Stimulated activated CD4-positive, alpha-beta T cell treated with anti-CD3 and anti-CD28 coated beads, Interleukin-2, amount 100 ng/mL, for 48 hours (primary cell): ENCODE data around the gene ANXA2.
"Not testable (repeated sequence)": the region's sequence is repeated elsewhere in the genome, so short reads cannot be mapped to it uniquely, and the experiment has no call there.

Experiments used
- DNase-seq, 2 donors: peaks; one replicate each; pipeline ENCODE4 v3.0.0-alpha.2; 2020

The ANXA2 gene

DNA sequence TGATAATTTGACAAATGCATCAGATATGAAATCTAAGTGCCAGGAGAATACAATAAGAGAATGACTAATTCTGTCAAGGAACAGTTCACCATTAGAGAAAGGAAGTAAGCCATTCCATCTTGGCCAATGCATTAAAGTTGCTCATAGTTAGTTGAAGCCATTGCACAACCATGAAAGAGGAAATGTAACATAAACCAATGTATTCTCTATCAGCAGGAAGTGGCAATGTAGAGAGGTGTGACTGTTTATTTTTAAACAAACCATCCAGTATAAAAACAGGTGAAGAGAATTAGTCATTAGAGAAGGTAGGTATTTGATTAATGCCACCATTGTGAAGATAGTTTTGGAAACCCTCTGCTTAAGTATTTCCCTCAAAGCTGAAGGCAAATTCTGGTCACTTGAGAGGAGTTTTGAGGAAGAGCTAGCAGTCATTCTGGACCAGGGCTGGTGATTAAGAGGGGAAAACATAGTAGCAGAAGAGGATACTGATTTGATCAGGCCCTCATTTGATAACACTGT, 10.7 kb upstream of the ANXA2 start:
- no peak for DNase-seq

DNA sequence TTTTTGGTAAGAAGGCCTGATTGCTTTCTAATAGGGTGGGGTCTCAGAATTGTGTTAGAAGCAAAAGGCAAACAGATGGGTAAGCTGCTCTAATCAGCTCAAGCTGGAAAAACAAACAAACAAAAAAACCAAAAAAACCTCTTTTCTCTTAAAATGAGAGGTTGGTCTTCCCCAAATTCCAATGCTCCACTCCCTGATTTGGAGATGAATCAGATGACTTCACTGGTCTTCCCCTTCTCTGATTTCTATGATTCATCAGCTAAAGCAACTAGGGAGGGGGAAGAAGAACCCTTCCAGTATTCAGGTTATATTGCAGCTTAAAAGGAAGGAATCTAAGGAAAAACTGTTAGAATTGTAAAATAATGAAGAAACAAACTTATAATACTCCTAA, 9.6 kb upstream of the ANXA2 start:
- DNase-seq = no peak

DNA sequence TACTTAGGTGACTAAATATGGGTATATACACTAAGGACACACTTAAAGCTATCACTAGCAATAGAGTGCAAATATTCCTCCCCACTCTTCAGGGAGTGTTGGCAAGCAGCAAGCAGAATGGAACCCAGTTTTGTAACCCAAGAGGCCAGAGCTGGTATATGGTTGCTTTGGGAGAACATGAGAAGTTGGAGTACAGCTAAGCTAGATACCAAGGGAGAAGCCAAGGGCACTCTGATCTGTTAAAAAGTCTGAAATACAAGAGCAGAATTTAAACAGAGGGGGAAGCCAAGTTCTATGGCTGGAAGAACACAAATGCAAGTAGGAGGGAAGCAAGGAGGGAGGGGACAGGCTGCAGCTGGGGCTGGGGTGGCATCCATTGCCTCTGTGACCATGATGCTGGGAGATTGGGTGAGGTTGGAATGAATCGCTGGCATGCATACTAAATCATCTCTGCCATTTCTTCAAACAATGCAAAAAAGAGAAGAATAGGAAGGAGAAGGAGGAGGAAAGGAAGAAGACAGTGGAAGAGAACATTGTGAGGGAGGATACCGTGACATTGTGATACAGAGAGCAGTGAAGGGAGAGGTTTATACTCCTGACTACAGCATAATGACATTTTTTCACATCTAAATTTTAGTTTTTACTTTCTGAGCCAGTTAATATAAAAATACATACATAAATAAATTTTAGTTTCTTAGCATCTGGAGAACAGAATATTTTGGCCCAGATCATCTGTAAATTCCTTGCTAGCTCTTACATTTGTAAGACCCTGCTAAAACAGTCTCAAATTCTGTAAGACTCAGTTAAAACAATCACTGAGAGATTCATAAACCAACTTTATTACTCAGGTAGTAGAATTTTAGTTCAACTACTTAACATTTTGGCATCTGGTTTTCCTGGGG, 9.0 kb upstream of the ANXA2 start:
- DNase-seq = no peak

DNA sequence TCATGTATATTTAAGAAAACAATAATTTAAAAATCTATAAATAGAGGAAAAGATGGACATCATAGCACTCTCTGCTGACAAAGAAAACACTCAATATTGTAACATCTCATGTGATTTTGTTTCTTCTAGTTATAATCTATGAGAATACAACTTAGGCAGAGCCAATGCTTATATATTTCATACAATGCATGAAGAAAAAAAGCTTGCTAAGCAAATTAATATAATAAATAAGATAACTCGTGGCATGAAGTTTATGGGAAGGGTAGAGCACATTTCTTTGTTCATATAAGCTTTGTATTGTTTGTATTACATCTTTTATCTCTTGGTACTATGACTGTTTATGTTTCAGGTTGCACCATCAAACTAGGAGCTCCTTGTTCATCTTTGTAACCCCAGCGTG, 7.6 kb upstream of the ANXA2 start:
- DNase-seq = no peak

DNA sequence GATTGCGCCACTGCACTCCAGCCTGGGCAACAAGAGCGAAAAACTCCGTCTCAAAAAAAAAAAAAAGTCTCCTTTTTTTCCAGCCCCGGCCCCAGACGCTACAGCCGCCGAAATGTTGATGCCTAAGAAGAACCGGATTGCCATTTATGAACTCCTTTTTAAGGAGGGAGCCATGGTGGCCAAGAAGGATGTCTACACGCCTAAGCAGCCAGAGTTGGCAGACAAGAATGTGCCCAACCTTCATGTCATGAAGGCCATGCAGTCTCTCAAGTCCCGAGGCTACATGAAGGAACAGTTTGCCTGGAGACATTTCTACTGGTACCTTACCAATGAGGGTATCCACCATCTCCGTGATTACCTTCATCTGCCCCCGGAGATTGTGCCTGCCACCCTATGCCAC, 6.6 kb upstream of the ANXA2 start:
- not testable (repeated sequence) for DNase-seq

DNA sequence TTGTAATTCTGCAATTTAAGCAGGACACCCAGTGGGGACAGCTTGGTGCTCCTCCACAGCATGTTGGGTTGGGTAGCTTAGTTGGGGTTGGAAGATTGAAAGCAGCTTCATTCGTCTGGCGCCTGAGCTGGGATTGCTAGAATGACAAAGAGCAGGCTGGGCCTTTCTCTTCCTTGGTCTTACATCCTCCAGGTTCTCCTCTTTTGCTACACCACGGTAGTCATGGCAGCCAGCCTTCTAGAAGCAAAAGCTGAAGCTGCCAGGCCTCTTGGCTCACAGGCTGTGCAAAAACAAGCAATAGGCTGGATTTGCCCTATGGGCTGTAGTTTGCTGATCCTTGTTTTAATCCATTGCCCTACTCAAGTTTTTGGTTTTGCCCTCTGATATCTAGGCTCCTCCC, 3.2 kb upstream of the ANXA2 start:
- no peak for DNase-seq

DNA sequence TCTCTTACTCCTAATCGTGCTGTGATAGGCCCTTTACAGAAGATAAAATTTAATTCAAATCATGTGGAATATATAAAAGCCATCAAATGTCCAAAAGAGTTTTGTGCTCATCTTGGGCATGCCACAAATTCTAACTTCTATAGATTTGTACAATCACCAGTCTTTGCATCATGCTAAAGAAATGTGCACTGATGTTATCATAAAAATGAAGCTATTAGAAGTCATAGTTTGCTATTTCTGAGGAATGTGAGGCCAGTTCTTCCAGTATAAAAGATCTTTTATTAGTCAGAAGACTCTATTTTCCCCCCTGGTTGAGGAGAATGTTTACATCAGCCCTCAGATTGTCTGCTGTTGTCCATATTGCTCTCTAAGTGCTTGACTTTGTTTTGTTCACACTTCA, 2.1 kb upstream of the ANXA2 start:
- DNase-seq = no peak

DNA sequence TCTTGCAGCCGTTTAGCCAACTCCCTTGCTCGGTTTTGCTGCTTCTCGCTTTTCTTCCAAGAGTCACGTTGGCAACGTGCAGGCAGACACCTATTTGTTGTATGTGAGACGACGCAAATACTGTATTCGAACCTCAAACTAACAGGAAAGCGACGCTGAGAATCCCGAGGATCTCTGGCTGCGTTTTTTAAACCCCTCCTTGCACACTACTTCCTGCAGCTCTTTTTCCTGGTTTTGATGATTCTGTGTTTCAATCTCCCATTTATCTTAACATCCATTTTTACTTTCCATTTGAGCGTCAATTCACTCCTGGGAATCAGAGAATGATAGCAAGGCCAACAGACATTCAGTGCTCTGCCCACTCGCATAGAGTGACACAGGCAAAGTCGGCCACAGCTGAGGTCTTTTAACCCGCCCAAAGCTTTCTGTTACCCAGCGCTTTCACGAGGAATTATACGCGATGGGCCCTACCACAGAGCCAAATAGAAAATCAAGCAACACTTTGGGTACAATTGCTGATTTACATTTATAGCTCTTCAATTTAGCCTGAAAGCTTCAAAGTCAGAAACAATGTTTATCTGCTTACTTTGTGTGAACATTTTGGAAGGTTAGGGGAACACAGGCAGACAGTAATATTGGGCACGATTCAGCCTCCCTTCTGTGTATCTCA, 1.6 kb upstream of the ANXA2 start:
- no peak for DNase-seq

DNA sequence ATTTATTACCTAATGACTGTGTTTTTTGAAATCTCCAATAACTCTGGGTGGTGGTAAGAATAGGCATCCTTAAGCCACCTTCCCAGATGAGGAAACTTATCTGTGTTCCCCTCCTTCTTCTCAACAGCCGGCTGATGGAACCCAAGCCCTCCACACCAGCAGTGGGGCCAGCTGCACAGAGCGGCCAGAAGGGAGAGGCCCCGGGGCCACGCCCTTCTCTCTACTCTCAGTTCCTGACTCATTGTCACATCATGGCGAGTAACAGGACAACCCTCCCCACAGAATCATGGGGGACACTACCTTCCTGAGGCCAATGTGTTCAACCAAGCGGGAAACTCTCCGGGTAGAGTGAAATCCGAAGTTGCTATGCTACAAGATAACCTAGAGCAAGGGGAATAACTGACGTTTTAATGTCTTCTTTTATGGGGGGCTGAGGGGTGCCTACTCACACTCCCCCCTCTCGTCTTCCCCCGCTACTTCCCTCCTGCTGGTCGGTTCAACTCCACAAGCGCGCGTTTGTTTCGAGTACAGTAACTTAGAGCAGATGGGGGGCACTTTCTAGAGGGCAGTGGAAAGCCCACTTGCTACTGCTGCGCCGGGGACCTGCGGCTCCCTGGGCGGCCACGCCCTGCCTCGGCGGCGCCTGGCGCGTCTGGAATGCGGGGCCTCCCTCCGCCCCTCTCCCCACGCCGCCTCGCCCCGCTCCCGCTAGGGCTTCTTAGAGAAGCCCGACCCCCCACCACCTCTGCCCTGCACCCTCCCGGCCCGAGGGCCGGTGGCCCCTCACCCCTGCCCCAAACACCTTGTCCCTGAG, 621 bp downstream of the ANXA2 start:
- peak; percentile 36 to 46 for DNase-seq

DNA sequence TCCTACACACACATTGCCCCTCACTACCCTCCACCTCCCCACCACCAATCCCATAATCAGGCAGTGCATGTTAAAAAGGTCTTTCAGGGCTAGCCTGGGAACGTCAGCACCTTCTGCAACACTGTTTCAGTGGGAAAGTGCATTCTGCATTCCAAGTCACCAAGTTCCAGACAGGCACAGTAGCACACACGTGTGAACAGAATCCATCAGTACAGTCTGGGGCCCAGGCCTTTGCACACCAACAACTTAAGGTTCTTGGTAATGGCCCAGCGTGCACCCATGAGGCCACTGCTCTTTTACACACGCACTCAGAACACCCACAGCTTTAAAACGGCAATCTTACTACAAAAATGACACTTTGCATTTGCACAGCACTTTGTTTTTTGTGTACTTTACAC, 1.2 kb downstream of the ANXA2 start:
- DNase-seq = no peak

DNA sequence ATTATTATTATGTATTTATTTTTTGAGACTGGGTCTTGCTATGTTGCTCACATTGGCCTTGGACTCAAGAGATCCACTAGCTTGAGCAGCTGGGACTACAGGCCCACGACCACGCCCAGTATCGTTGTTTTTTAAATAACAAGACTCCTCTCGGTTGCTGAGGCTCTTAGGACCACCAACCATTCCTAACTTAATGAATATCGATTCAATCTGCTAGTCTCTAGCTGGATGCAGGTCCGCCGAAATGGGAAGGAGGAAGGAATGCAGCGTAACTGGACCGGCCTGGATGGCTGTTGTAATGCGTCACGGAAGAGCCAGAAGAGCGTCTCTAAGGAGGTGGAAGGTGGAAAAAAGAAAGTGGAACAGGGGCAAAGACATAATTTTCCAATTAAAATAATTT, 1.7 kb downstream of the ANXA2 start:
- DNase-seq = no peak

DNA sequence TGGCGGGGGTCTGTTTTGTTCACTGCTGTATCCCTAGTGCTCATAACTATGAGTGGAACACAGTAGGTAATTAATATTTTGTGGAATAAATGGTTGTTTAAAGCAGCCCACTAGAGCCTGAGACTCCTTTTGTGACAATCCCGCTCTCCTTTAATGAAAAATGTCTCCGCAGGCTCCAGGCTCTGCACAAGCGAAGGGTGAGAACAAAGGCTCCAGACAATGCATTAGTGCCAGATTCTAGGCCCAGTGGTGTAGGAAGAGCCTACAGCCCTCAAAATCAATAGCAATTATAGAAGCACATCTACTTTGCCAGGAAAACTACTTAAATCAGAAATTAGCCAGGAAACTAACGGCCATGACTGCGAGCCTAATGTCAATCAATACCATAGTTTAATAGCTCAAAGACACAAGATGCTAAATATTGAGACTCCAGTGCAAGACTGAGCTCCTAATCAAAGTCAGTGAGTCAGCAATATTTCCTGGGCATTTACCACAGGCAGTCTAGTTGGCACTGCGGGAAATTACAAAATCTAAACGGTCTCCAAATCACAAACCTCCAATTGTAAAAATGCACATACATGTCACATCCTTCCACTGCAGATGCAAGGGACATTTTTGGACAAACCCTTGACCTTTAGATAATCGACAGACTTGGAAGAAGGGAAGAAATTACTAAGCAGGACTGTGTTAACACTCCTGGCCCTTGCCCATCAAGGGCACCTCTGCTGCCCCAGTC, 2.3 kb downstream of the ANXA2 start:
- no peak for DNase-seq

DNA sequence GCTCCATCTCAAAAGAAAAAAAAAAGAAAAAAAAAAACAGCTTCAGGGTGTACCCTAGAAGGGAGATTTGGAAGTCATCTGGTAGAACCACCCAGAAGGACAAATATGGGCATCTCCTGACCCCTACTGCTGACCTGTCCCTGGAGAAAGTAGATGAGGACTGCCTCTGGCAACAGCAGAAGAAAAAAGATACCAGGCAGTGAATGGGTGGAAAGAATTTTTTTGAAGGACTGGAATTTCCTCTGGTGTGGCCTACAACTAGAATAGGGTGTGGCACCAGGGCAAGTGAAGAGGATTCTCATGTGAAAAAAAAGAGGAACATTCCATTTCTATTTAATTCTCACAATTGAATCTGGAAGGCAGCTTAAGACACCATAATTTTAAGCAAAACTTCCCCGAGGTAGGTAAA, 3.1 kb downstream of the ANXA2 start:
- DNase-seq = no peak

DNA sequence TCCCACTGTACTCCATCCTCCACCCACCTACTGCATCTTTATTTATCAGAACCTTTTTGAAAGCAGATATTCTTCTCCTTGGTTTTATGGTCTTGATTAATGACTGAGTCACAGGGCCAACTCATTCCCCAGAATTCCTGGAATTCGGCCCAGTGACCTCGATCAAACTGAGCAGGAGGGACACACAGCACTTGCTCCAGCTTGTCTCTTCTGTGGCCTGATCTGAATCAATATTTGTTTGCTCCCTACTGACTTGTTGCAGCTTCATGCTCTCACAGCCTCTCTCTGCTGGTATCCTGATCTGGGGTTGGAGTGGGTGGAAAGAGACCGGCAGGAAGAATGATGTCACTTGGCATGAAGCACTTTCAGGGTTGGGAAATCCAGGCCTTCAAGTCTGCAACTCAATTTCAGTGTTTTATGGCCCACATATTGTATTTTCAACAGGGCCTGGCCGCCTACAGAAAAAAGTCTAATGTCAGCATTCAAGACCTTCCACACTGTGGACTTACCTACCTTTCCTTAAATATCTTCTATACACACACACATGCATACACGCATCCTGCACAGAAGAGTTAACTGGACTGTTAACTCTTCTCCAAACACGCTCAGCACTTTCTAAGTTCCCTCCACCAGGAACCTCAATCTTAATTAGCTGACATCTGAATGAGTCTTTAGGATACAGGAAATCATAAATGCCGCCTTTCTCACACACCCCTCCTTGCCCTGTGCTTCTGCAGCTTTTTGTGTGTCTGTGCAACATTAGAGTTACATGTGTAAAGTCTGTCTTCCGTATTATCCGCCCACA, 4.6 kb downstream of the ANXA2 start:
- no peak for DNase-seq

DNA sequence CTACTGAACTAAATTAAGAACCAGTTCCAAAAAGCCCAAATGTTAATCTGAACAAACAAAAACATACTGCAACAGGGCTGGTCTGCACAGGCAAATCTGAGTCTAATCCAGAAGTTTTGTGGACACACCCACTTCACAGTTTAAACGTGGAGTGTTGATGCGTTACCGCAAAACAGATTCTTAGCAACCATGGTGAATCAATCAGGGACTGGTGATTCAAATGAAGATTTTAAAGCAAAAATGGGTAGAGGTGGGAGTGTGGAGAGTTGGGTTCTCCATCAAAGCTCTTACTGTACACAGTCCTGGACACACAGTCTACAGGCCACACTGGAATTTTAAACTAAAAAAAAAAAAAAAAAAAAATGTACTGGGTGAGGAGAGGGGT, 5.2 kb downstream of the ANXA2 start:
- peak; percentile 21 to 25 for DNase-seq

DNA sequence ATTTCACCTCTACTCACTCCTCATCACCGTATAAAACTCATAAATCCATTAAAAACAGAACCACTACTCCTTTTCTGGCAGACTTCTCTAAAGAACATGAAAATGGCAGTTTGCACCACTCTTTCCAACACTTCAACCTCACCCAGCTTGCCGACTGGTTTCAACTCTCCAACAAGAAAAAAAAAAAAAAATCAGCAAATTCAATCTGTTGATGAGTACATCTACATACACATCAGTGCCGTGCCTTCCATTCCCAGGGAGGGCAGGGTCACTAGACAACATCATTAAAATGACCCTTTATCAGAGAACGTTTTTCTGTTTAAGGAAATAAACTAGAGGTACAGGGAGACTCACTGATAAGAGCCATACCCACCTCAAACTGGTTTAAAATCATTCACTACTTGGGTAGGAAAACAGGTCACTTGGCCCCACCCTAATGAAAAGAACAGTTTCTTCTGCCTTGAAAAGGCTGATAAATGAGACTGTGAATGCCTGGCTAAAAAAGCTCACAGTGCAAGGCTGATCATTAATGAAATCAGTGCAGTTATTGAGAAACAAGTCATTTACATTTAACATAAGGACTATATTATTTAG, 6.0 kb downstream of the ANXA2 start:
- DNase-seq = no peak

DNA sequence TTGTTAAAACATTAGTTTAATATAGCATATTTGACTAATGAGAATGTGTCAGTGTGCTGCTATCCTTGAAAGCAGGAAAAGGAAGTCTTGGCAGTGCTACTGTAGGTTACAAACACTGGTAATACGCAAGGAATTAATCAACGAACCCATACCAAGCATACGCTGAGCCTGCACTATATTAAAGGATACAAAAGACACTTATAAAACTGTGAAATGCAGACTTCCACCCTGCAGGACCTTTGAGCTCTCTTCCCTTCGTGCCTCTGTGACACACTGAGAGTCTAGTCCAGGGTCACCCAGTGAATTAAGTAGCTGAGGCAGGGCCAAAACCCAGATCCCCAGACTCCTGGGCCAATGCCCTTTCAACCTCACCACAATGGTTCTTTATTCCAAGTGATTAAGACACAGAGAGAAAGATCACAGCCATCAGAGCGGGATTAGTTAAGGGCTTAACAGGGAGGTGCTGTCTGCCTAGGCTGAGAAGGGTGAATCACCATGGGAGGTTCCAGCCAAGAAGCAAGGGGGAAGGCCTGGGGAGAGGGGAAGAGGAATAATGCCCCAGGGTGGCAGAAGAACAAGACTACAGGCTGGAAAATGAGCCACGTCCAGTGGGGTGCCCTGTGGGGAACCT, 6.8 kb downstream of the ANXA2 start:
- no peak for DNase-seq

DNA sequence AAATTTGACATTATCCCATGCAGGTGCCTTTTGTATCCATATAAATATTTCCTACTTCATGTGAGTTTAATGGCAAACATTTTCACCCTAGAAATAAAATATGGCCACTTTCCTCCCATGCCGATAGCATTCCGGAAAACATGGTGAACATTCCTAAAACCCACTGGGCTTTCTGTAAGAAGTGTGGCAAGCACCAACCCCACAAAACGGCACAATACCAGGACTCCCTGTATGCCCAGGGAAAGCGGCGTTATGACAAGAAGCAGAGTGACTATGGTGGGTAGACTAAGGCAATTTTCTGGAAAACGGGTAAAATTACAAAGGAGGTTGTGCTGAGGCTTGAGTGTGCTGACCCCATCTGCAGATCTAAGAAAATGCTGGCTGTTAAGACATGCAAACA, 7.6 kb downstream of the ANXA2 start:
- no peak for DNase-seq

DNA sequence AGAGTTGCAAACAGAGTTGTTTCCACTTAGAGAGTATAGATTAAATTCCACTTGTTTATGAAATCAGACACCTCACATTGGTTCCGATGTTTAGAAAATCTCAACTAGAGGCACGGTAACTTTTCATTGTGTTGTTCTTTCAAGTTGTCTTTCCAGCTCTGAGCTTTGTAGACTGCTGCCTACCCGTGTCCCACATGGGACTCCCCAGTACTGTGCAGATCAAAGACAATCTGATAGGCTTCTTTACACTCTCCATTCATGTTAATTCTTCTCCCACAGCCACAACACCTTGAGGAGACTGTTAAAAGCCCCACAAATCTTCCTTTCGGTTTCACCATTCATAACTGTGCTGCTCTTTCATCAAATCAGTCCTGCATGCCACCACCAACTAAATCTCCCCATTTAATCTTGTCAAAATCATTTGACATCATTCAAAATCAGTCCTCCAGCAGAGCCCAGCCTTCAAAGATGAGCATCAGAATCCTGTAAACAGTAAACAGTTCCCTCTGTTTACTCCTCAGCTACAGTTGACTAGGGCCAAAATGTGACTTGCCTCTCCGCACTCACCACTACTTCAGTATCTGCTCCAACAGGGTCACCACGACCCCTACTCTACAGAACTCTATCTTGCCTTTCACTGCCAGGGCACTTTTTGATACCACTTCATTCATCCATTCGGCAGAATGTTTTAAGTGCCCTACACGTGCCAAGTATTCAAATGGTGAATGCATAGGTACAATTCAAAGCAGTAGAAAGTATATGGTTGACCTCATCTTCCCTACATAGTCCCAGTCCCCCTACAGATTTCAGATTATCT, 8.3 kb downstream of the ANXA2 start:
- no peak for DNase-seq

DNA sequence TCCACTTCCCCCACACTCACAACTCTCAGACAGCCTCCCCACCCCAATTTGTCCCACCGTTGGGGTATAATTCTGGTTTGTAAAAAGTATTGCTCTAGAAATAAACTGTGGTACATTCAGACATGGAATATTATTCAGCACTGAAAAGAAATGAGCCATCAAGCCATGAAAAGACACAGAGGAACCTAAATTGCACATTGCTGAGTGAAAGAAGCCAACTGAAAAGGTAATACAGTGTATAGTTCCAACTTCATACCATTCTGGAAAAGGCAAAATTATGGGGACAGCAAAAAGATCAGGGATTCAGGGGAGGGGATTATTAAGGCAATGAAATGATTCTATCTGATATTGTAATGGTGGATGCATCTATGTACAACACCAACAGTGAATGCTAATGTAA, 10.5 kb downstream of the ANXA2 start:
- no peak for DNase-seq
